ENCODE measurements around the gene FOXN4.

Gene FOXN4

DNA sequence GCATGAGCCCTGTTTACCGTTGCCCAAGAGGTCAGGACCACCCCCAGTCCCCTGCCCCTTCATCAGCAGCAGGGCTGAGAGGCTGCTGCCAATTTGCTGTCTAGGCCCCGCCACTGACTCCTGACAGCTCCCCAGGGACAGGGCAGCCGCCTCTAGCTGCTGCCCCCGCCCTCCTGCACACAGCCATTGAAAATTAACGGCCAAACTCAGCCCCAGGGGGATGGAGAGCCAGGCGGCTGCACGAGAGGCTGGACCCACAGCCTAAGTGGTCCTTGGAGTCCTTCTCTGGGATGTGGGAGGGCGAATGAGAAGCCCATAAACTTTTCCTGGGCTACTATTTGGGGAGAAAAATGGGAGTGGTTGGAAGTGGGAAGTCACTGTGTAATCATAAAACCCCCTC, 4.6 kb downstream of the FOXN4 start:
- DNase-seq: no peak

DNA sequence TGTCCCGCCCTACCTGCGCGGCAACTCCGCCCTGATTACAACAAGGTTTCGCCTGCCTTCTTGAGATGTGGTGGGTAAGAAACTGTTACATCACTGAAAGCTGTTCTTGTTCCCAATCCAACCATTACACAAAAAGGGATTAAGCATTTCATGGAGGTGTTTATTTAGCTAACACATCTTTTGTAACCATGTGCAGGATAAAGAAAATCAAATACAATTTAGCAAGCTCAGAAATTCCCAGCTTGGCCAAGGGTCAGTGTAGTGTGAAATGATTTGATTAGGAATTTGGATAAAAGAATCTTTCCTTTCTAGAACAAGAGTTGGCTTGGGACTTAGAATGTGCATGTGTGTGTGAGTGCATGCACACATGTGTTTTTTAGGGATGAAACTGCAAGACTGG, 6.3 kb downstream of the FOXN4 start:
- DNase-seq: no peak

DNA sequence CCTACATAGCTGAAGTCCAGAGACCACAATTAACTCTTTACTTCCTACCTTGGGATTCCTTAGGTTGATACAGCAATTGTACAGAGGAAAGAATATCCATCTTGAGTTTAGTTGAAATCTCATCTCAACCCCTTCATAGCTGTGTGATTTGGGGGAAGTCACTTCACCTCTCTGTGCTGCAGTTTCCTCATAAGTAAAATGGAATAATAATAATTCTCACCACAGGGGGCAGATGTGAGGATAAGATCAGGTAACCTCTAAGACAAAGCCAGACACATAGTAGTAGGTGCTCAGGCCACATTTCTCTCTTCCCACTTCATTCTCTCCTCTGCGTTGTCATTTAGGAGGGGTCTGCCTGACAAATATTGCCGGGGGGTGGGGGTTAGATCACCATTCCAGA, 6.7 kb downstream of the FOXN4 start:
- no peak for DNase-seq

DNA sequence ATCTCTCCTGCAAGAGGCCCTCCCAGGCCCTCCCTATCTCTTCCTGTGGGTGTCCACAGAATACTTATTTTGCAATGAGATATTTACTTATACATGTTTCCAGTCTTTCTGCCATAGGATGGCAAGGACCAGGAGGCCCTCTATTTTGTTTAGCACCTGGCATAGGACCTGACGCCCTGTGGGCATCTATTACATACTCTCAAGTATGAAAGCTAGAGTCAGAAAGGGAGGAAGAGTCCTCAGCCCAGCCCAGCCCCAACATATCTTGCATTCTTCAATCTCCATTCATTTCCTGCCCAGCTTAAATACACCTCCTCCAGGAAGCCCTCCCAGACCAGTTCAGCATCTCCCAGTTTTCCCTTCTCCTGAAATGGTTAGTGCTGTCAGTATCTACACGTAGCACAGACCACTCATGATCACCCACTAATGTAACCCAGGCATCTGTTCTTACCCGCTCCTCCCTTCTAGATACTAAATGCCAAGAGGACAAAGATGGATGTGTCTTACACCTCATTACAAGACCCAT, 7.4 kb downstream of the FOXN4 start:
- no peak for DNase-seq

- DNase-seq: no peak
These were observed 9.2 kb downstream of the FOXN4 start for GRCh38 chr12:109299849-109300248.

DNA sequence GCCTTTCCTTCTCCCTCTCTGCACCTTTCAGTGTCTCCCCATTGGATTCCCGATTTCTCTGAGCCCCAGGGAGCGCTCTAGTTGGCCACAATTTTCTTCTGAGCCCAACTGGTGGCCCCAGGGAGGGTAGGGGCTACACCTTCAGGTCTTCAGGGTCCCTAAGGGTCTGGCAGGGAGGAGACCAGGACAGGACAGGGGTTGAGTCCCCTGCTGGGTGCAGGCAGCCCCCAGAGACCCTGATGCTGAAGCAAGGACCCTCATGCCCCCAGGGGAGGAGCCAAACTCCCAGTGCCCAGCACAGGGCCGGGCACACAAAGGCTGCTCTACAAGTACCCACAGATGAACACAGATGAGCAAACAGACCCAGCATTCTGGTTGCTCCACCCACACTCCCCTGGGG, 12.7 kb downstream of the FOXN4 start:
- DNase-seq: no peak

- no peak for DNase-seq
These were observed 13.2 kb downstream of the FOXN4 start for GRCh38 chr12:109295764-109296425.

- DNase-seq: no peak
These were observed 14.7 kb downstream of the FOXN4 start for GRCh38 chr12:109294286-109294796.

- no peak for DNase-seq
These were observed 16.0 kb downstream of the FOXN4 start for GRCh38 chr12:109293106-109293505.

DNA sequence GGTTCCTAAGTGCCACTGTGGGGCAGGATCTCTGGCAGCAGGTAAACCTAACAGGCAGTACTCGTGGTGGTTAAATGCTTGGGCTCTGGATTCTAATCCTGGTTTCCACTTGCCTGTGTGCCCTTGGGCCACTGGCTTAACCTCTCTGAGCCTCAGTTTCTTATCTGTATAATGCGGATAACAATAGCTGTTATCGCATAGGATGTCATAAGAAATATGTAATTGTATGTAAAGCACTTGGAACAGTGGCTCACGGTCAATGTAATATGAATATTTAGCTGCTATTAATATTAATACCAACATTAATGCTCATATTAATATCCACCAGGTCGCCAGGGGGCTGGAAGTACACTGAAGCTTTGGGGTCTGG, 16.8 kb downstream of the FOXN4 start:
- no peak for DNase-seq

GRCh38 chr12:109291521-109292341, 17.4 kb downstream of the FOXN4 start:
- DNase-seq: peak; percentile 80 to 92

DNA sequence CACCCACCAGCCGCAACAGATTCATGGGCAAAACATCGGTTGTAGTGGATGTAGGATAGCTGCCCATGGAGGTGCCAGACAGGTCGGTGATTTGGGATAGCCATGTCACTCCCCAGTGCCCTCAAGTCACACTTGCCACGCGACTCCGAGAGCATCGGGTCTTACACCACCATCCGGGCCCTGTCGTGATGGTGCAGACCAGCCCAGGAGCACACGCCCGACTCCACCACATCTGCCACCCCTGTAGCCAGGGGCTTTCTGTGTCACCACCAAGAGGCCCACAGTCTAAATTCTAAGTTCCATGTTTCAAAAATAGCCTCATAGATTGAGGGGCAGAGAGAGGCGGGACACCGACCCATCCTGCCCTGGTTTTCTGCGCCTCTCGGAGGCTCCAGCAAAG, 18.0 kb downstream of the FOXN4 start:
- no peak for DNase-seq

DNA sequence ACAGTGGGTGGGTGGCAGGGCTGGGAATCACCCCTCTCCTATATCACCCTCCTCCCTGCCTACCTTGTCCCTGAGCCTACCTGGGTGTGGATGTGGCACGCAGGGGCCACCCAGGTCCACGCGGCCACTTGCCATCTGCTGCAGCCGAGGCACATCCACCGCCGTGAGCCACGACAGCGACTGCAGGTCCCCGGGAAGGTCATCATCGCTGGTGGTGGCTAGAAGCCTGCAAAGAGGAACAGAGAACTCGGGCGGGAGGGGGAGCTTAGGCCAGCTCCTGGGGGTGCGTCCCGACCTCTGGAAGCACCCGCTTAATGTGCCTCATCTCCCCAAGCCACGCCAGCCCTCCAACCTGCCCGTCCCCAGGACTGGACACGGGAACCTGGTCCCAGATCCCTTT, 19.0 kb downstream of the FOXN4 start:
- no peak for DNase-seq

DNA sequence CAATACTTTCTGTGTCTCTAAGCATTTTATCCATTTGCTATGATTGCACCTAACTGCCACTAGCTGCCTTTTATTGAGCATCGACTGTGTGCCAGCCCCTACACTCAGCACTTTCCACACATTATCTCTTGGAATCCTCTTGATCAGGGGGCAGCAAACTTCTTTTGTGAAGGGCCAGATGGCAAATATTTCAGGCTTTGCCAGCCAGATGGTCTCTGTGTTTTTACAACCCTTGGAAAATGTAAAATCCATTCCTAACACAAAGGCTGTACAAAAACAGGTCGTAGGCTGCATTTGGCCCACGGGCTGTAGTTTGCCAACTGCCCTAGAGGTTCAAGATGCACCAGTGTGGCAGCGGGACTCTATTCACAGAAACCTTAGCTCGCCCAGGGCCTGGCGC, 19.5 kb downstream of the FOXN4 start:
- peak; percentile 38 to 79 for DNase-seq

DNA sequence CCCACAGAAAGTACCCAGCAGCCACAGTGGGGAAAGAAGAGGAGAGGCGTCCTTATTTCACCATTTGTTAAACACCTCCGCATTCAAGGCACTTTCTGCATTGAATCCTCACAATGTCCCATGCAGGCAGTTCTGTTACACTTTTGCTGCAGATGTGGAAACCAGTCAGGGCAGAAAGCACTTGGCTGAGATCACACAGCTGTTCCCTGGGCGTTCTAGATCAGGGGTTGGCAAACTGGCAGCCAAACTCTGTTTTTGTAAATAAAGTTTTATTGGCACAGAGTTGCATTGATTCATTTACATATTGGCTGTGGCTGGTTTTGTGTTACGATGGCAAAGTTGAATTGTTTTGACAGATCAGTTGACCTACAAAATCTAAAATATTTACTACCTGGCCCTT, 20.1 kb downstream of the FOXN4 start:
- DNase-seq: peak; percentile 21 to 65

- peak in 1 of 2 experiments; percentile 15 for DNase-seq
These were observed 20.5 kb downstream of the FOXN4 start for GRCh38 chr12:109288571-109288970.

DNA sequence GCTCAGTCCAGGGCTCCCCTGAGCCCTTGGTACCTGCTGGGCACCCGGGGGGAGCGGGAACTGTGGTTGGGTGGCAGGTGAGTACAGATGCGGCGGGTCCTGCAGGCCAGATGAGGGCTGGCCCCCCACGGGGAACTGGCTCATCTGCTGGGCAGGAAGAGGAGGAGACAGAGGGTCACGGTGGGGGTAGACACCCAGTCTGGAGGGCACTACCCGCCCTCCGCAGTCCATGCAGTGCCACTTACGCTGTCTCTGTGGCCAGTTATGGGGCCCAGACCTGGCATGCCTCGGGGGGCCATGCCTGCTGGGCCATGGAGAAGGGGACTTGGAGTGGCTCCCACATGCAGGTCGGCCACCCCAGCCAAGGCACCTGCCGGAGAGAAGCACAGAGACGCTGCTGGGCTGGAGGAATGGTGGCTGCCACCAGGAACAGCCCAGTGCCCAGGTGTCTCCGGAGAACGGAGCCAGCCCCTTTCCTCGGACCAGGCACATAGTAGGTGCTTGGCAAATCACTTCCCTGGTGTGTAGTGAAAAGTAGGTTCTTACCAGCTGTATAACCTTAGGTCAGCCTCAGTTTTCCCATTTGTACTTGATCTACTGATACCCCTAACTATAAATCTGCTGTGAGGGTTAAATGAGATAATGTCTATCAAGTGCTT, 21.1 kb downstream of the FOXN4 start:
- DNase-seq: no peak

DNA sequence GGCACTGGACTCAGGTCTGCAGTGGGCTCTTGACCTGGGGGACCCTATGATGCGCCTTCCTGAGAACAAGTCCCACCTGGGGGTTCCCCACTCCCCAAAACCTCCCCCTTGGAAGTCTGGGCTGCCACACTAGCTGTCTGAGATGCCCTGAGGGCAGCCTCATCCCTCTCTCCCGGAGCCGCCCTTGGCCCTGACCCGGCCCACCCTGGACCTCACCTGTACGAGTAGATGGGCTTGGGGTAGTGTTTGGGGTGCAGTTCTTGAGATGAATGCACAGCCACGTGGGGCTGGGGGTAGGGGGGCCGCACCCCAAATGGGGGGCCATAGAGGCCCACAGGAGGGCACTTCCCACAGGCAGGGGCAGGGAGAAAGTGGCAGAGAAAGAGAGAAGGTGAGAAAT, 21.9 kb downstream of the FOXN4 start:
- DNase-seq: no peak

DNA sequence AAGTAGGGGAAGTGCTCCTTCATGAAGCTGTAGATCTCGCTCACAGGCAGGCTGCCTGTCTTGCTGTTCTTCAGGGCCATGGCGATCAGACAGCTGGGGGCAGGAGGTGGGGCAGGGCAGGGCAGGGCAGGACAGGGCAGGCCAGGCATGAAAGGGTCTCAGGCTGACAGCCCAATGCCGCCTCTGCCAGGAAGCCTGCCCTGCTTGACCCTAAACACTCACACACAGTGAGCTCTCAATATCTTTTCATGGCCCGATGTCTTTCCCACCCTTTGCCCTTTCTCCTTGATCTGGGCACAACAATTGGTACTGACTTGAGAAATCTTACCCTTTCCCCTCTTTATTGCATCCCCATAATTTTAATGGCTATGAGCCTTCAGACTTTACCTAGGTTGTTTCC, 22.4 kb downstream of the FOXN4 start:
- DNase-seq: no peak

GRCh38 chr12:109286252-109286651, 22.8 kb downstream of the FOXN4 start:
- DNase-seq: peak in 1 of 2 experiments; percentile 5

DNA sequence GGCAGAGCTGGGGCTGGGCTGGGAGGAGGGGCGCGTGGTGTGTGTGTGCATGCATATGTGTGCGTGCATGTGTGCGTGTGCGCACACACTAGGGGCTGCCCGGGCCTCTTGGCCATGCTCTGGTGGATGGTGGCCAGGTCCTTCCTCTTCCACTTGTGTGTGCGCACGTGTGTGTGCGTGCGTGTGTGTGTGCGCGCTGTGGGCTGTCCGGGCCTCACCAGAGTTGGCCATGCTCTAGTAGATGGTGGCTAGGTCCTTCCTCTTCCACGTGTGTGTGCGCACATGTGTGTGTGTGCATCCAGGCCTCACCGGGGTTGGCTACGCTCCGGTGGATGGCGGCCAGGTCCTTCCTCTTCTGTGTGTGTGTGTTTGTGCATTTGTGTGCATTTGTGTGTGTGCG, 24.7 kb downstream of the FOXN4 start:
- DNase-seq: no peak

DNA sequence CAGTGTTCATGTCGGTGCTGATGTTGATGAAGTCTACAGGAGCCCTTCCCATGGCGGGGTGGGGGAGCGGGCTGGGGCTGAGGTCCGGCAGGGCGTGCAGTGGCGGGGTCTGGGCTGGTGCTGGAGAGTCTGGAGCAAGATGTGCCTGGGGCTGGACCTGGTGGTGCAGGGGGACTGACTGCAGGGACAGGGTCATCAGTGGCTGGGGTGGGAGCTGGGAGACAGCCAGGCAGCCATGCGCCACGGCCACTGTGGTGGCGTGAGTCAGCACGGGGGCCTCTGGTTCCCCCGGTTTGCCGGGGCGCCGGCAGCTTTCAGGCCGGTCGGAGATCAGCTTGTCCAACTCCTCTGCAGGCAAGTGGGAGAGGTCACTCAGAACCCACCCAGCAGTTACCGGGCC, 27.6 kb downstream of the FOXN4 start:
- DNase-seq: no peak

DNA sequence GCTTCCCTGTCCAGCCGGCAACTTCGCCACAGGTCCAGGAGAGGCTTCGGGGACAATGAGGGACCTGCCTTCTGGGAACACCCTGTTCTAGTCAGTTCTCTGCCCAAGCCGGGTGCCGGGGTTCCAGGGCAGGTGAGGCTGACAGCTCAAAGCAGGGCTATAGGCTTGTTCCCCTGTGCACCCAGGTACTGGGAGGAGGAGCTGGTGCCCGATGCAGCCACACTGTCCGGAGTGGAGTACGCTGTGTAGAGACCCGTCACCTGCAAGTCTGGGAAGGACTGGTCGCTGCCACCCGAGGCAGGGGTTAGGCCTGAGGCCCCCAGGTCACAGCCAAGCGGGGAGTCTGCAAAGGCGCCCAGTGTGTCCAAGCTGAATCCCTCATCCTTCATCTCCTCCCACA, 29.6 kb downstream of the FOXN4 start:
- DNase-seq: no peak

- no peak for DNase-seq
These were observed 30.2 kb downstream of the FOXN4 start for GRCh38 chr12:109278912-109279311.
